ENCODE data around the gene COQ8A.

COQ8A gene

GRCh38 chr1:226982451-226983177 is 42.5 kb downstream of the COQ8A start:
- H3K36me3 ChIP-seq (ENCODE audit: insufficient read depth, low read depth, low read length) = peaks cover 16% of the 10 kb centered on the region
- H3K9me3 ChIP-seq (ENCODE audit: insufficient read depth, low read depth, low read length) = no peaks in the 10 kb centered on the region
- no peaks in the 10 kb centered on the region for H3K4me1 ChIP-seq (ENCODE audit: insufficient read depth, low read length)
- H3K9ac ChIP-seq (ENCODE audit: low read depth, low read length) = no peak overlapping the region
- no peaks in the 10 kb centered on the region for H3K27me3 ChIP-seq (ENCODE audit: insufficient read depth, low read length)
- no peak overlapping the region for H3K4me3 ChIP-seq (ENCODE audit: low read length)
- H3K27ac ChIP-seq (ENCODE audit: low read length) = no peak overlapping the region

- H3K4me1 ChIP-seq (ENCODE audit: insufficient read depth, low read length) = no peaks in the 10 kb centered on the region
- H3K9me3 ChIP-seq (ENCODE audit: insufficient read depth, low read depth, low read length) = no peaks in the 10 kb centered on the region
- H3K36me3 ChIP-seq (ENCODE audit: insufficient read depth, low read depth, low read length) = peaks cover 16% of the 10 kb centered on the region
- no peak overlapping the region for H3K27ac ChIP-seq (ENCODE audit: low read length)
- H3K27me3 ChIP-seq (ENCODE audit: insufficient read depth, low read length) = no peaks in the 10 kb centered on the region
- no peak overlapping the region for H3K9ac ChIP-seq (ENCODE audit: low read depth, low read length)
- H3K4me3 ChIP-seq (ENCODE audit: low read length) = no peak overlapping the region
Observed at GRCh38 chr1:226983247-226983991, 43.3 kb downstream of the COQ8A start.

GRCh38 chr1:226983992-226984364 is 43.9 kb downstream of the COQ8A start:
- H3K36me3 ChIP-seq (ENCODE audit: insufficient read depth, low read depth, low read length) = peaks cover 16% of the 10 kb centered on the region
- no peaks in the 10 kb centered on the region for H3K27me3 ChIP-seq (ENCODE audit: insufficient read depth, low read length)
- H3K9me3 ChIP-seq (ENCODE audit: insufficient read depth, low read depth, low read length) = no peaks in the 10 kb centered on the region
- no peak overlapping the region for H3K9ac ChIP-seq (ENCODE audit: low read depth, low read length)
- H3K27ac ChIP-seq (ENCODE audit: low read length) = no peak overlapping the region
- no peaks in the 10 kb centered on the region for H3K4me1 ChIP-seq (ENCODE audit: insufficient read depth, low read length)
- H3K4me3 ChIP-seq (ENCODE audit: low read length) = no peak overlapping the region

- no peaks in the 10 kb centered on the region for H3K27me3 ChIP-seq (ENCODE audit: insufficient read depth, low read length)
- H3K4me1 ChIP-seq (ENCODE audit: insufficient read depth, low read length) = no peaks in the 10 kb centered on the region
- no peak overlapping the region for H3K9ac ChIP-seq (ENCODE audit: low read depth, low read length)
- no peak overlapping the region for H3K27ac ChIP-seq (ENCODE audit: low read length)
- H3K36me3 ChIP-seq (ENCODE audit: insufficient read depth, low read depth, low read length) = peaks cover 16% of the 10 kb centered on the region
- H3K4me3 ChIP-seq (ENCODE audit: low read length) = no peak overlapping the region
- no peaks in the 10 kb centered on the region for H3K9me3 ChIP-seq (ENCODE audit: insufficient read depth, low read depth, low read length)
Observed at GRCh38 chr1:226984521-226985238, 44.6 kb downstream of the COQ8A start.

- Histone ChIP-seq H3K36me3 (ENCODE audit: insufficient read depth, low read depth, low read length) (peaks cover 16% of the 10 kb centered on the region), H3K4me3 (ENCODE audit: low read length) (no peak overlapping the region), H3K4me1 (ENCODE audit: insufficient read depth, low read length) (no peaks in the 10 kb centered on the region), H3K9me3 (ENCODE audit: insufficient read depth, low read depth, low read length) (no peaks in the 10 kb centered on the region), H3K27me3 (ENCODE audit: insufficient read depth, low read length) (no peaks in the 10 kb centered on the region), H3K9ac (ENCODE audit: low read depth, low read length) (no peak overlapping the region), H3K27ac (ENCODE audit: low read length) (no peak overlapping the region)
Observed at GRCh38 chr1:226985239-226985838, 45.2 kb downstream of the COQ8A start.

GRCh38 chr1:226985839-226986463 is 45.9 kb downstream of the COQ8A start:
- Histone ChIP-seq H3K27ac (ENCODE audit: low read length) (no peak overlapping the region), H3K36me3 (ENCODE audit: insufficient read depth, low read depth, low read length) (peaks cover 16% of the 10 kb centered on the region), H3K27me3 (ENCODE audit: insufficient read depth, low read length) (no peaks in the 10 kb centered on the region), H3K4me3 (ENCODE audit: low read length) (no peak overlapping the region), H3K9me3 (ENCODE audit: insufficient read depth, low read depth, low read length) (no peaks in the 10 kb centered on the region), H3K9ac (ENCODE audit: low read depth, low read length) (no peak overlapping the region), H3K4me1 (ENCODE audit: insufficient read depth, low read length) (no peaks in the 10 kb centered on the region)

GRCh38 chr1:226986496-226987178 is 46.5 kb downstream of the COQ8A start:
- H3K4me3 ChIP-seq (ENCODE audit: low read length) = no peak overlapping the region
- H3K27me3 ChIP-seq (ENCODE audit: insufficient read depth, low read length) = no peaks in the 10 kb centered on the region
- H3K27ac ChIP-seq (ENCODE audit: low read length) = no peak overlapping the region
- no peaks in the 10 kb centered on the region for H3K4me1 ChIP-seq (ENCODE audit: insufficient read depth, low read length)
- H3K9ac ChIP-seq (ENCODE audit: low read depth, low read length) = no peak overlapping the region
- H3K9me3 ChIP-seq (ENCODE audit: insufficient read depth, low read depth, low read length) = no peaks in the 10 kb centered on the region
- H3K36me3 ChIP-seq (ENCODE audit: insufficient read depth, low read depth, low read length) = peaks cover 16% of the 10 kb centered on the region

GRCh38 chr1:226987179-226987536 is 47.1 kb downstream of the COQ8A start:
- Histone ChIP-seq H3K4me1 (ENCODE audit: insufficient read depth, low read length) (no peaks in the 10 kb centered on the region), H3K27ac (ENCODE audit: low read length) (no peak overlapping the region), H3K4me3 (ENCODE audit: low read length) (no peak overlapping the region), H3K36me3 (ENCODE audit: insufficient read depth, low read depth, low read length) (peaks cover 16% of the 10 kb centered on the region), H3K9me3 (ENCODE audit: insufficient read depth, low read depth, low read length) (no peaks in the 10 kb centered on the region), H3K9ac (ENCODE audit: low read depth, low read length) (no peak overlapping the region), H3K27me3 (ENCODE audit: insufficient read depth, low read length) (no peaks in the 10 kb centered on the region)

GRCh38 chr1:226987623-226988333 is 47.7 kb downstream of the COQ8A start:
- H3K4me1 ChIP-seq (ENCODE audit: insufficient read depth, low read length) = no peaks in the 10 kb centered on the region
- H3K4me3 ChIP-seq (ENCODE audit: low read length) = no peak overlapping the region
- no peak overlapping the region for H3K9ac ChIP-seq (ENCODE audit: low read depth, low read length)
- peaks cover 16% of the 10 kb centered on the region for H3K36me3 ChIP-seq (ENCODE audit: insufficient read depth, low read depth, low read length)
- no peaks in the 10 kb centered on the region for H3K27me3 ChIP-seq (ENCODE audit: insufficient read depth, low read length)
- H3K27ac ChIP-seq (ENCODE audit: low read length) = no peak overlapping the region
- H3K9me3 ChIP-seq (ENCODE audit: insufficient read depth, low read depth, low read length) = no peaks in the 10 kb centered on the region

GRCh38 chr1:226988334-226988666 is 48.2 kb downstream of the COQ8A start:
- H3K4me1 ChIP-seq (ENCODE audit: insufficient read depth, low read length) = no peaks in the 10 kb centered on the region
- H3K9me3 ChIP-seq (ENCODE audit: insufficient read depth, low read depth, low read length) = no peaks in the 10 kb centered on the region
- no peaks in the 10 kb centered on the region for H3K27me3 ChIP-seq (ENCODE audit: insufficient read depth, low read length)
- no peak overlapping the region for H3K27ac ChIP-seq (ENCODE audit: low read length)
- H3K9ac ChIP-seq (ENCODE audit: low read depth, low read length) = no peak overlapping the region
- H3K36me3 ChIP-seq (ENCODE audit: insufficient read depth, low read depth, low read length) = peaks cover 20% of the 10 kb centered on the region
- no peak overlapping the region for H3K4me3 ChIP-seq (ENCODE audit: low read length)

All from iPS-20b (cell line).